ENCODE measurements around the gene SEZ6.
"Not testable (repeated sequence)": the region's sequence is repeated elsewhere in the genome, so short reads cannot be mapped to it uniquely, and the experiment has no call there.

SEZ6 gene

GRCh38 chr17:28938552-28938951, 67.3 kb downstream of the SEZ6 start:
- no peak for DNase-seq
- no peak overlapping the region for H3K4me3 ChIP-seq (ENCODE audit: low read length)

GRCh38 chr17:28937044-28937729, 68.6 kb downstream of the SEZ6 start:
- H4K8ac ChIP-seq (ENCODE audit: low read depth, low read length): no peak overlapping the region

More at GRCh38 chr17:28938552-28938951, 67.3 kb downstream of the SEZ6 start:
- Histone ChIP-seq H3K79me1 (ENCODE audit: low read length) (peaks cover 21% of the 10 kb centered on the region), H3K36me3 (ENCODE audit: control insufficient read depth, insufficient read depth, low read length) (no peaks in the 10 kb centered on the region), H2BK5ac (ENCODE audit: low read length) (no peak overlapping the region), H3K27ac (ENCODE audit: low read depth, low read length) (no peak overlapping the region), H3K79me2 (ENCODE audit: control insufficient read depth, insufficient read depth, low read length) (peaks cover 77% of the 10 kb centered on the region), H3K4me2 (ENCODE audit: low read length) (no peak overlapping the region), H3K56ac (ENCODE audit: low read length) (no peak overlapping the region), H3K27me3 (ENCODE audit: insufficient read depth, low read length, poor library complexity) (no peaks in the 10 kb centered on the region), H2BK120ac (ENCODE audit: low read depth, low read length) (no peak overlapping the region), H3K4ac (ENCODE audit: low read depth, low read length) (no peak overlapping the region), H3K18ac (ENCODE audit: low read length) (no peak overlapping the region), H4K8ac (ENCODE audit: low read depth, low read length) (no peak overlapping the region), H3K23ac (ENCODE audit: low read length) (no peak overlapping the region), H2BK15ac (replicated peaks; ENCODE audit: low read depth) (no peak overlapping the region), H4K5ac (ENCODE audit: low read length) (no peak overlapping the region), H3K4me1 (ENCODE audit: control insufficient read depth, low read depth, low read length) (peaks cover 12% of the 10 kb centered on the region), H3K9ac (ENCODE audit: low read length) (no peak overlapping the region), H2AK5ac (ENCODE audit: low read length) (no peak overlapping the region)

GRCh38 chr17:28935744-28936460, 69.9 kb downstream of the SEZ6 start:
- H3K79me2 ChIP-seq (ENCODE audit: control insufficient read depth, insufficient read depth, low read length): peaks cover 76% of the 10 kb centered on the region
- no peak overlapping the region for H3K4ac ChIP-seq (ENCODE audit: low read depth, low read length)
- H3K23ac ChIP-seq (ENCODE audit: low read length): no peak overlapping the region
- no peak overlapping the region for H2AK5ac ChIP-seq (ENCODE audit: low read length)
- H3K79me1 ChIP-seq (ENCODE audit: low read length): peaks cover 25% of the 10 kb centered on the region
- H3K56ac ChIP-seq (ENCODE audit: low read length): no peak overlapping the region
- no peak overlapping the region for H3K4me3 ChIP-seq (ENCODE audit: low read length)
- H2BK5ac ChIP-seq (ENCODE audit: low read length): no peak overlapping the region
- H2BK120ac ChIP-seq (ENCODE audit: low read depth, low read length): no peak overlapping the region
- H3K27ac ChIP-seq (ENCODE audit: low read depth, low read length): no peak overlapping the region
- no CpG with 5 or more reads among the region's 8 CpGs for WGBS (ENCODE audit: extremely low coverage, insufficient coverage, low lambda C conversion rate)
- H3K4me2 ChIP-seq (ENCODE audit: low read length): no peak overlapping the region
- no peak overlapping the region for H4K5ac ChIP-seq (ENCODE audit: low read length)
- no peak overlapping the region for H3K18ac ChIP-seq (ENCODE audit: low read length)
- H3K27me3 ChIP-seq (ENCODE audit: insufficient read depth, low read length, poor library complexity): no peaks in the 10 kb centered on the region
- H2BK15ac ChIP-seq (replicated peaks; ENCODE audit: low read depth): no peak overlapping the region
- no peak overlapping the region for H4K8ac ChIP-seq (ENCODE audit: low read depth, low read length)
- no peak overlapping the region for H3K9ac ChIP-seq (ENCODE audit: low read length)
- no peak for DNase-seq
- no peaks in the 10 kb centered on the region for H3K36me3 ChIP-seq (ENCODE audit: control insufficient read depth, insufficient read depth, low read length)
- H3K4me1 ChIP-seq (ENCODE audit: control insufficient read depth, low read depth, low read length): peaks cover 12% of the 10 kb centered on the region

More at GRCh38 chr17:28937044-28937729, 68.6 kb downstream of the SEZ6 start:
- Histone ChIP-seq H3K4me1 (ENCODE audit: control insufficient read depth, low read depth, low read length) (peaks cover 12% of the 10 kb centered on the region), H3K36me3 (ENCODE audit: control insufficient read depth, insufficient read depth, low read length) (no peaks in the 10 kb centered on the region), H3K79me2 (ENCODE audit: control insufficient read depth, insufficient read depth, low read length) (peaks cover 80% of the 10 kb centered on the region), H3K4ac (ENCODE audit: low read depth, low read length) (no peak overlapping the region), H2BK120ac (ENCODE audit: low read depth, low read length) (no peak overlapping the region), H3K23ac (ENCODE audit: low read length) (no peak overlapping the region), H3K56ac (ENCODE audit: low read length) (no peak overlapping the region), H3K27ac (ENCODE audit: low read depth, low read length) (no peak overlapping the region), H3K9ac (ENCODE audit: low read length) (no peak overlapping the region), H3K4me2 (ENCODE audit: low read length) (no peak overlapping the region), H2BK5ac (ENCODE audit: low read length) (no peak overlapping the region), H3K4me3 (ENCODE audit: low read length) (no peak overlapping the region), H2AK5ac (ENCODE audit: low read length) (no peak overlapping the region), H4K5ac (ENCODE audit: low read length) (no peak overlapping the region), H3K27me3 (ENCODE audit: insufficient read depth, low read length, poor library complexity) (no peaks in the 10 kb centered on the region), H3K79me1 (ENCODE audit: low read length) (peaks cover 27% of the 10 kb centered on the region), H2BK15ac (replicated peaks; ENCODE audit: low read depth) (no peak overlapping the region), H3K18ac (ENCODE audit: low read length) (no peak overlapping the region)
- WGBS (ENCODE audit: extremely low coverage, insufficient coverage, low lambda C conversion rate): no CpG with 5 or more reads among the region's 5 CpGs
- DNase-seq: no peak

GRCh38 chr17:28934508-28934907, 71.3 kb downstream of the SEZ6 start:
- H3K36me3 ChIP-seq (ENCODE audit: control insufficient read depth, insufficient read depth, low read length); H3K4me2 ChIP-seq (ENCODE audit: low read length); H2AK5ac ChIP-seq (ENCODE audit: low read length); H4K8ac ChIP-seq (ENCODE audit: low read depth, low read length); H3K27ac ChIP-seq (ENCODE audit: low read depth, low read length); H2BK120ac ChIP-seq (ENCODE audit: low read depth, low read length); H3K56ac ChIP-seq (ENCODE audit: low read length); H4K5ac ChIP-seq (ENCODE audit: low read length); H3K23ac ChIP-seq (ENCODE audit: low read length); H2BK15ac ChIP-seq (replicated peaks; ENCODE audit: low read depth); H3K4ac ChIP-seq (ENCODE audit: low read depth, low read length); DNase-seq; H3K18ac ChIP-seq (ENCODE audit: low read length); H3K27me3 ChIP-seq (ENCODE audit: insufficient read depth, low read length, poor library complexity); H3K9ac ChIP-seq (ENCODE audit: low read length); H3K4me3 ChIP-seq (ENCODE audit: low read length); H2BK5ac ChIP-seq (ENCODE audit: low read length): not testable (repeated sequence)
- Histone ChIP-seq H3K79me1 (ENCODE audit: low read length) (peaks cover 27% of the 10 kb centered on the region), H3K4me1 (ENCODE audit: control insufficient read depth, low read depth, low read length) (peaks cover 12% of the 10 kb centered on the region), H3K79me2 (ENCODE audit: control insufficient read depth, insufficient read depth, low read length) (peaks cover 75% of the 10 kb centered on the region)
- no CpG with 5 or more reads among the region's 8 CpGs for WGBS (ENCODE audit: extremely low coverage, insufficient coverage, low lambda C conversion rate)

- Histone ChIP-seq H2BK15ac (replicated peaks; ENCODE audit: low read depth) (no peak overlapping the region), H3K27ac (ENCODE audit: low read depth, low read length) (no peak overlapping the region), H3K36me3 (ENCODE audit: control insufficient read depth, insufficient read depth, low read length) (peaks cover 2% of the 10 kb centered on the region), H3K56ac (ENCODE audit: low read length) (no peak overlapping the region), H3K4ac (ENCODE audit: low read depth, low read length) (no peak overlapping the region), H2BK120ac (ENCODE audit: low read depth, low read length) (no peak overlapping the region), H3K4me1 (ENCODE audit: control insufficient read depth, low read depth, low read length) (no peaks in the 10 kb centered on the region), H3K18ac (ENCODE audit: low read length) (no peak overlapping the region), H3K9ac (ENCODE audit: low read length) (no peak overlapping the region), H4K5ac (ENCODE audit: low read length) (no peak overlapping the region), H3K79me2 (ENCODE audit: control insufficient read depth, insufficient read depth, low read length) (peaks cover 62% of the 10 kb centered on the region), H3K23ac (ENCODE audit: low read length) (no peak overlapping the region), H3K79me1 (ENCODE audit: low read length) (peaks cover 41% of the 10 kb centered on the region), H3K27me3 (ENCODE audit: insufficient read depth, low read length, poor library complexity) (no peaks in the 10 kb centered on the region), H3K4me2 (ENCODE audit: low read length) (no peak overlapping the region), H3K4me3 (ENCODE audit: low read length) (no peak overlapping the region), H2BK5ac (ENCODE audit: low read length) (no peak overlapping the region), H2AK5ac (ENCODE audit: low read length) (no peak overlapping the region), H4K8ac (ENCODE audit: low read depth, low read length) (no peak overlapping the region)
- no peak for DNase-seq
- WGBS (ENCODE audit: extremely low coverage, insufficient coverage, low lambda C conversion rate): no CpG with 5 or more reads among the region's 2 CpGs
These were observed 76.0 kb downstream of the SEZ6 start for GRCh38 chr17:28929787-28930186.

Data from mesendoderm (in vitro differentiated cells).